Measurements from ENCODE around the gene MUC5AC. TPM values are rescaled to one million over a fixed set of nuclear protein-coding genes. Genes with fewer than 3 reads are reported as not detected.
"Not testable (repeated sequence)": the region's sequence is repeated elsewhere in the genome, so short reads cannot be mapped to it uniquely, and the experiment has no call there.

The MUC5AC gene
- total RNA-seq, 3 donors from 2014 or later: 0.03 to 0.63 TPM; not detected in 1

DNA sequence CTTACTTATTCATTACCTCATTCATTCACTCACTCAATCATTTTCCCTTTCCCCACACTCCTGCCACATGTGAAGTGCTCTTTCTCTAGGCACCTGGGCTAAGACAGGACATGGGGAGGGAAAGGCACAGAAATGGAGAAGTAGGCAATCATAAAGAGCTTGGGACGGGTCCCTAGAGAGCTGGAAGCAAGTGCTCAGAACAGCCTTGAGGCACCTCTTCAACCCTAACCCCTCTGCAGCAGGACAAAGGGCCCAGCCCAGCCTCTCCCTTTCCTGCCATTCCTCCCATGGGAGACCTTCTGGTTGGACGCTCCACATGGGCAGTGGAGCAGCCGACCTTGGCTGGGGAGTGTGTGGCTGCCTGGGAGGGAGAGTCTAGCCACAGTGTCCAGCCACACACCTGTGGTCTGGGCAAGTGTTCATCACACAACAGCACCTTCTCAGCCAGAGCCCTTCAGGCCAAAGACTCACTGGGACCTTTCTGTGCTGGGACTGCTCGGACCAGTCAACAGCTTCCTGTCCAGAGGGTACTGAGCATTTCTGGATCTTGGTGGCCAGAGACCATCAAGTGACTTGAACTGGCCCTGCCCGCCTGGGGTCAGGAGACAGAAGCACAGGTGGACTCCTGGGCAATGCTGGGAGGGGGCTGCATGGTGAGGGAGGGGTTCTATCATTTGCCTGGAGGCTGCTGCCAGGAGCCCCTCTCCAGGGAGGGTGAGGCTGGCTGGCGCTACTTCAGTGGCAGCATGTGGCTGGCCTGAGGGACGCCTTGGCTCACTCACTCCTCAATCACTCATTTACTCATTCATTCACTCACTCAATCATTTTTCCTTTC, 1.0 kb upstream of the MUC5AC start:
- ATAC-seq (no peak), DNase-seq (no peak)
- Histone ChIP-seq H3K4me1 (ENCODE audit: low read depth) (no peaks in the 10 kb centered on the region), H3K9me3 (no peaks in the 10 kb centered on the region), H3K4me3 (no peak overlapping the region), H3K36me3 (ENCODE audit: low read depth) (no peaks in the 10 kb centered on the region)
- intact Hi-C loops (cut with DNase I, micrococcal nuclease): no loop called here
- TF ChIP-seq, protein P1, sequence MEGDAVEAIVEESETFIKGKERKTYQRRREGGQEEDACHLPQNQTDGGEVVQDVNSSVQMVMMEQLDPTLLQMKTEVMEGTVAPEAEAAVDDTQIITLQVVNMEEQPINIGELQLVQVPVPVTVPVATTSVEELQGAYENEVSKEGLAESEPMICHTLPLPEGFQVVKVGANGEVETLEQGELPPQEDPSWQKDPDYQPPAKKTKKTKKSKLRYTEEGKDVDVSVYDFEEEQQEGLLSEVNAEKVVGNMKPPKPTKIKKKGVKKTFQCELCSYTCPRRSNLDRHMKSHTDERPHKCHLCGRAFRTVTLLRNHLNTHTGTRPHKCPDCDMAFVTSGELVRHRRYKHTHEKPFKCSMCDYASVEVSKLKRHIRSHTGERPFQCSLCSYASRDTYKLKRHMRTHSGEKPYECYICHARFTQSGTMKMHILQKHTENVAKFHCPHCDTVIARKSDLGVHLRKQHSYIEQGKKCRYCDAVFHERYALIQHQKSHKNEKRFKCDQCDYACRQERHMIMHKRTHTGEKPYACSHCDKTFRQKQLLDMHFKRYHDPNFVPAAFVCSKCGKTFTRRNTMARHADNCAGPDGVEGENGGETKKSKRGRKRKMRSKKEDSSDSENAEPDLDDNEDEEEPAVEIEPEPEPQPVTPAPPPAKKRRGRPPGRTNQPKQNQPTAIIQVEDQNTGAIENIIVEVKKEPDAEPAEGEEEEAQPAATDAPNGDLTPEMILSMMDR (IDR thresholded peaks at IDR 0.05): no peak

DNA sequence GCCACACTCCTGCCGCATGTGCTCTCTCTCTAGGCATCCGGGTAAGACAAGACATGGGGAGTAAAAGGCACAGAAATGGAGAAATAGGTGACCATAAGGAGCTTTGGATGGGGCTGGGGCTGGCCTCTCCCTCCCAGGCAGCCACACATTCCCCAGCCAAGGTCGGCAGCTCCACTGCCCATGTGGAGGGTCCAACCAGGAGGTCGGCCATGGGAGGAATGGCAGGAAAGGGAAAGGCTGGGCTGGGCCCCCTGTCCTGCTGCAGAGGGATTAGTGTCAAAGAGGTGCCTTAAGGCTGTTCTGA, 460 bp upstream of the MUC5AC start:
- intact Hi-C loops (cut with DNase I, micrococcal nuclease): no loop called here
- Histone ChIP-seq H3K36me3 (ENCODE audit: low read depth) (no peaks in the 10 kb centered on the region), H3K9me3 (no peaks in the 10 kb centered on the region), H3K4me1 (ENCODE audit: low read depth) (no peaks in the 10 kb centered on the region), H3K4me3 (no peak overlapping the region)
- TF ChIP-seq, protein P1 (IDR thresholded peaks at IDR 0.05): no peak
- ATAC-seq (no peak), DNase-seq (no peak)

DNA sequence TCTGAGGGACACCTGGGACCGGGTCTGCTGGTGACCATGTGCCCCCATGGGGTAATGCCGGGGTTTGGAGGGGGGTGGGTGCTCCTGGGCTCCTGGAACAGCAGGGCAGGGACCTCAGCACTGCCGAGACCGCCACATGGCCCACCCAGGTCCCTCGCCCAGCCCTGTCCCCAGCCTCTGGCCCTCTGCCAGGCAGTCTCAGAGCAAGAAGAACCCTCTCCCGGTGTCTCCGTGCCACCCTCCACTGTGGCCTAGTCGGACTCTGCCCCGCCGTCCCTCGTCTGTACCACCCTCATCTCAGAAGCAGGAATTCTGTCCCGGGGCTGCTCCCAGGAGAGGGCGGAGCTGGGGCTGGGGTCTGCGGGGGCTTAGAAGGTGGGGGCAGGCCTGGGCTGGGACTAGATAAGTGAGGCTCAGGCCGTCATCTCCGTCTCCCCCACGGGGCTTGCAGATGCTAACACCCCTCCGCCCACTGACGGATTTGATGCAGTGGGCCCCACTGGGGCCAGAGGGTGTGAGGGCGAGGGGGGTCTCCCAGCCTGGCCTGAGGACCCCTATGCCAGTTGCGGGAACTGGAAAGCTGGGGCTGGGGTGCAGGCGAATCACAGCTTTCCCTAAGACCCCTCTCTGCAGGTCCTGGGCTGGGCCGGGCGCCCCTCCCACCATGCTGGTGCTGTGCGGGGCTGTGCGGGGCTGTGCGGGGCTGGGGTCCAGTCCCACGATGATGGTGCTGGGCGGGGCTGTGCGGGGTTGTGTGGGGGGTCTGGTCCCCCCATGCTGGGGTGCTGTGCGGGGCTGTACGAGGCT, 1.1 kb downstream of the MUC5AC start:
- ATAC-seq: no peak
- no peak for DNase-seq

DNA sequence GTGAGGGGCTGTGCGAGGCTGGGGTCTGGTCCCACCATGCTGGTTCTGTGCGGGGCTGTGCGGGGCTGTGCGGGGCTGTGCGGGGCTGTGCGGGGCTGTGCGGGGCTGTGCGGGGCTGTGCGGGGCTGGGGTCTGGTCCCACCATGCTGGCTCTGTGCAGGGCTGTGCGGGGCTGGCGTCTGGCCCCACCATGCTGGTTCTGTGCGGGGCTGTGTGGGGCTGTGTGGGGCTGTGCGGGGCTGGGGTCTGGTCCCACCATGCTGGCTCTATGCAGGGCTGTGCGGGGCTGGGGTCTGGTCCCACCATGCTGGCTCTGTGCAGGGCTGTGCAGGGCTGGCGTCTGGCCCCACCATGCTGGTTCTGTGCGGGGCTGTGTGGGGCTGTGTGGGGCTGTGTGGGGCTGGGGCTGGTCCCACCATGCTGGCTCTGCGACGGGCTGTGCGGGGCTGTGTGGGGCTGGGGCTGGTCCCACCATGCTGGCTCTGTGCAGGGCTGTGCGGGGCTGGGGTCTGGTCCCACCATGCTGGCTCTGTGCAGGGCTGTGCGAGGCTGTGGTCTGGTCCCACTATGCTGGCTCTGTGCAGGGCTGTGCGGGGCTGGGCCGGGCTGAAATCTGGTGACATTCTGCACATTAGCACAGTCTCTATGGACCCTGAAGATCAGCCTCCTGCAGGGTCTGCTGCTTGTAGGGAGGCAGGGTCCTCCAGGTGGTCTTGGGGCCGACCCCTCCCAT, 1.9 kb downstream of the MUC5AC start:
- DNase-seq; H3K4me3 ChIP-seq; H3K36me3 ChIP-seq (ENCODE audit: low read depth); H3K9me3 ChIP-seq; ATAC-seq; intact Hi-C loops (cut with DNase I, micrococcal nuclease); H3K4me1 ChIP-seq (ENCODE audit: low read depth): not testable (repeated sequence)

More for the DNA sequence above, 1.1 kb downstream of the MUC5AC start:
- no peaks in the 10 kb centered on the region for H3K9me3 ChIP-seq
- H3K4me1 ChIP-seq (ENCODE audit: low read depth): no peaks in the 10 kb centered on the region
- intact Hi-C loops (cut with DNase I, micrococcal nuclease): no loop called here
- H3K4me3 ChIP-seq: no peak overlapping the region
- H3K36me3 ChIP-seq (ENCODE audit: low read depth): no peaks in the 10 kb centered on the region
- TF ChIP-seq, protein P1 (IDR thresholded peaks at IDR 0.05): no peak

DNA sequence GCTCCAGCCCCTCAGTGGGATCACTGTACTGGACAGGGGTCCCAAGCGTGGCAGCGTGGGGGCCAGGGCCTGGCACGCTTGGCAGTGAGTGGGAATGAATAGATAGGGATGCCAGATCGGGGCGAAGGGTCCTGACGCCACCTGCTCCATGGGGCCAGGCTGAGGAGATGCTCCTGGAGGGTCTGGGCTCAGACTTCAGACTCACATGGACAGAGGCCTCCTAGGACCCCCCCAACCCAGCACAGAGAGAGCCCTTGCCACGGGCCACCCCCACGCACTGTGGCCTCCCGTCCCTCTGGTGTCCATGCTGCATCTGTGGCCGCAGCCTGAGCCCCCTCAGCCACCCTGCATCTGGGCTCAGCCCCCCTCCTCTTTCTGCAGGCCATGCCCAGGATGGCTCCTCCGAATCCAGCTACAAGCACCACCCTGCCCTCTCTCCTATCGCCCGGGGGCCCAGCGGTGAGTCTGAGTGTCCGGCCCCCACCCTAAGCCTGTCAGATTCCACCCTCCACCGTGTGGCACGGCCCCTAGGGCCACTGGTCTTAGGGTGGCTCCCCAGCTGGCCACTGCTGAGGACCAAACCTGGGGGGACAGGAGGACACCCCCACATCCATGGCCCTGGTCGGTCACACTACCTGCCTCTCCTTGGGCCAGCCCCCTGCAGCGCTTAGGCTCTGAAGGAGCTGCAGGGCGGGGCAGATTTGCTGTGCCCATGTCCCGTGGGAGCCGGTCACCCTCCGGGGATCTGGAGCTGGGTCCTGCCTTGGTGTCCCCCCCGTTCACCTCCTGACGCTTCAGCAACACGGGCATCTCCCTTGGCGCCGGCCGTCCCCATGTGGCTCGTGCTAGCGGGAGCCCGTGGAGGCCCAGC, 2.7 kb downstream of the MUC5AC start:
- H3K4me3 ChIP-seq: no peak overlapping the region

More for the DNA sequence above, 2.7 kb downstream of the MUC5AC start:
- Histone ChIP-seq H3K9me3 (no peaks in the 10 kb centered on the region), H3K4me1 (ENCODE audit: low read depth) (no peaks in the 10 kb centered on the region), H3K36me3 (ENCODE audit: low read depth) (no peaks in the 10 kb centered on the region)
- DNase-seq: peak in 2 of 3 donors; percentile 18 to 46
- intact Hi-C loops (cut with DNase I, micrococcal nuclease): no loop called here
- TF ChIP-seq, protein P1 (IDR thresholded peaks at IDR 0.05): no peak
- no peak for ATAC-seq

All from mucosa of descending colon (tissue), 3 donors.